Calu3 (cell line): Measurements from ENCODE around the gene SLC2A13. TPM values are rescaled to one million over a fixed set of nuclear protein-coding genes. Genes with fewer than 3 reads are reported as not detected.

ENCODE experiments used
- BruUV-seq: library from RNA; stranded (reverse); fragments of 400-500 nt; replicated peaks from 2 replicates; lab custom pipeline; 2021; lab: Mats Ljungman, UMichigan
- CTCF ChIA-PET: fragments of 300-600 bp; sonication (Branson Sonifier 250); formaldehyde crosslinking; loops from one replicate; lab custom pipeline; 2022; ENCODE audit warnings: antibody characterized with exemption; lab: Charles Lee
- DNase-seq: peaks from one replicate; pipeline ENCODE4 v3.0.0; 2022
- H3K27ac Mint-ChIP-seq: one replicate; pipeline ENCODE4 v1.8.0; 2022; ENCODE audit warnings: mixed read lengths; ENCODE audit not compliant: unreplicated experiment
- H3K27me3 Mint-ChIP-seq: one replicate; pipeline ENCODE4 v1.8.0; 2022; ENCODE audit warnings: mixed read lengths; ENCODE audit not compliant: unreplicated experiment
- H3K36me3 Mint-ChIP-seq: one replicate; pipeline ENCODE4 v1.8.0; 2022; ENCODE audit warnings: mild to moderate bottlenecking, moderate library complexity, mixed read lengths; ENCODE audit not compliant: insufficient read depth, unreplicated experiment
- H3K4me1 Mint-ChIP-seq: one replicate; pipeline ENCODE4 v1.8.0; 2022; ENCODE audit warnings: mild to moderate bottlenecking, low read depth, mixed read lengths; ENCODE audit not compliant: unreplicated experiment
- H3K4me3 Mint-ChIP-seq: one replicate; pipeline ENCODE4 v1.8.0; 2022; ENCODE audit warnings: mild to moderate bottlenecking, low read depth, moderate library complexity, mixed read lengths; ENCODE audit not compliant: unreplicated experiment
- H3K9me3 Mint-ChIP-seq: one replicate; pipeline ENCODE4 v1.8.0; 2022; ENCODE audit warnings: low read depth, mixed read lengths; ENCODE audit not compliant: unreplicated experiment
- intact Hi-C: fragments of 100-400 bp; cut with micrococcal nuclease; formaldehyde crosslinking; loops from one replicate; pipeline ENCODE4 v1.10.0; 2022; ENCODE audit not compliant: unreplicated experiment
- total RNA-seq: library from RNA; stranded (reverse); gene quantifications from 2 replicates; pipeline ENCODE4 v1.2.3, GENCODE V29; 2022
- TF ChIP-seq, protein P1 (sequence below): fragments of 200-600 bp; IDR thresholded peaks from one replicate; pipeline ENCODE4 v1.8.0; 2022; ENCODE audit warnings: antibody characterized with exemption; ENCODE audit not compliant: unreplicated experiment

Gene SLC2A13
- total RNA-seq, 1 experiment from 2014 or later: 9.4 TPM

DNA sequence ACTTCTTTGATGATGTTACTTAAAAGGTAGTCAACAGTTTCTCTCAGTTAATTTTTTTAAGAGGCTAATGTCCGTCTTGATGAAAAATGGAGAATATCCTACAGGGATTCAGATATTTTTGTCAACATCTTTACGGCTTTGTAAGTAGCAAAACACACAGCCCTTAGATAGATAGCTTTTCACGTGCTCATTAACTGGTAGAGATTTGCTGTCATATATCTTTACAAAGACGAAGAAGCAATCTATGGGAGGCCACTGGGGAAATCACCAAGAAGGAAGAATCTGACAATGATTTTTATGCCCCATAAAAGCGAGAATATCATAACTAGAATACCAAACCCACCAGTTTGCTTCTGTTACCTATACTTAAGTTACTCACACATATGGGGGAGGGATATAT is 121.2 kb downstream of the SLC2A13 start:
- DNase-seq: no peak

DNA sequence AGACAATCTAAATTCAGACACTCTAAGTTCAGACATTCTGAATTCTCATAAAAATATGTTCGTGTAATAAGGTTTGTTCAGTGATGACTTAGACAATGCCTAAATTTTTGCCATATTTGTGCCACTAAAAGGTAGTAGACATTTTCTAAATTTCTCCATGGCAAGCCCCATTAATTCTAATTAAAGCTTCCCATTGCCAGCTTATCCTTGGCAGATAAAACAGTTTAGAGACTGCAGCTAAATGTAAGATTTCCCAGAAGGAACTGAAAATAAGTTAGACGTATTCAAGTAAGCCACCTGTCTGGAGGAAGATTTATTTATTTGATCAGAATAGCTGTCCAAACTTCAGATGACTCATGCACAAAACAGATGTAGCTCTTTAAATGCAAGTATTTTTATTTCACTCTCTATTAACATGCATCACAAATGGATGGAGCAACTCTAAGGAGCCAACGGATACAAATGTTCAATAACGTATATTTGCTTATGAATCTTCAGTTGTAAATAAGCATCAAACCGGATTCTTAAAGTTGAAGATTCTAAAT is 130.4 kb downstream of the SLC2A13 start:
- Mint-ChIP-seq H3K4me3 (no peak overlapping the region), H3K4me1 (no peaks in the 10 kb centered on the region), H3K36me3 (no peaks in the 10 kb centered on the region), H3K27me3 (no peaks in the 10 kb centered on the region), H3K27ac (no peak overlapping the region), H3K9me3 (peaks cover 2% of the 10 kb centered on the region)
- DNase-seq: no peak
- CTCF ChIA-PET: no interaction called here
- no TSS peak for BruUV-seq
- intact Hi-C loops: no loop called here
- TF ChIP-seq, protein P1, sequence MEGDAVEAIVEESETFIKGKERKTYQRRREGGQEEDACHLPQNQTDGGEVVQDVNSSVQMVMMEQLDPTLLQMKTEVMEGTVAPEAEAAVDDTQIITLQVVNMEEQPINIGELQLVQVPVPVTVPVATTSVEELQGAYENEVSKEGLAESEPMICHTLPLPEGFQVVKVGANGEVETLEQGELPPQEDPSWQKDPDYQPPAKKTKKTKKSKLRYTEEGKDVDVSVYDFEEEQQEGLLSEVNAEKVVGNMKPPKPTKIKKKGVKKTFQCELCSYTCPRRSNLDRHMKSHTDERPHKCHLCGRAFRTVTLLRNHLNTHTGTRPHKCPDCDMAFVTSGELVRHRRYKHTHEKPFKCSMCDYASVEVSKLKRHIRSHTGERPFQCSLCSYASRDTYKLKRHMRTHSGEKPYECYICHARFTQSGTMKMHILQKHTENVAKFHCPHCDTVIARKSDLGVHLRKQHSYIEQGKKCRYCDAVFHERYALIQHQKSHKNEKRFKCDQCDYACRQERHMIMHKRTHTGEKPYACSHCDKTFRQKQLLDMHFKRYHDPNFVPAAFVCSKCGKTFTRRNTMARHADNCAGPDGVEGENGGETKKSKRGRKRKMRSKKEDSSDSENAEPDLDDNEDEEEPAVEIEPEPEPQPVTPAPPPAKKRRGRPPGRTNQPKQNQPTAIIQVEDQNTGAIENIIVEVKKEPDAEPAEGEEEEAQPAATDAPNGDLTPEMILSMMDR: no peak

More for the DNA sequence above, 121.2 kb downstream of the SLC2A13 start:
- intact Hi-C loops: no loop called here
- BruUV-seq: no TSS peak
- Mint-ChIP-seq H3K27ac (no peak overlapping the region), H3K4me3 (no peak overlapping the region), H3K27me3 (no peaks in the 10 kb centered on the region), H3K4me1 (no peaks in the 10 kb centered on the region), H3K36me3 (no peaks in the 10 kb centered on the region), H3K9me3 (no peaks in the 10 kb centered on the region)
- TF ChIP-seq, protein P1: no peak
- CTCF ChIA-PET: no interaction called here

DNA sequence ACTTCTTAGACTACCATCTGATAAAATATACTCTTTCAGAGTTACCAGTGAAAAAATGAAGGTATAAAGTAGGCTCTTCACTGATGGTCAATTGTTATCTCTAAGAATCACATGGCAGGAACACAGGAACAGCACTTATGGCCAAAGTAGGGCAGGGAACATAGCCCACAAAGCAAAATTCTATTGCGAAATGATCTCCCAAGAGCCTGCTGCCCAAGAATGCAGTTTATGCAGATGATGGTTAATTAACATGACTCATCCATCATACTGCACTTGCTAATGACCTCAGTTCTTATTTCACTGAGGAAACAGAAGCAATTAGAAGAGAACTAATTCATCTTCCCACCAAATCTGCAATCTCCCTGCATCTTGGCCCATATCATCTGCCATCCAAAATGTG is 133.8 kb downstream of the SLC2A13 start:
- TF ChIP-seq, protein P1: no peak
- H3K4me1 Mint-ChIP-seq: no peaks in the 10 kb centered on the region
- no peak overlapping the region for H3K27ac Mint-ChIP-seq
- DNase-seq: no peak
- intact Hi-C loops: no loop called here
- no peak overlapping the region for H3K4me3 Mint-ChIP-seq
- H3K36me3 Mint-ChIP-seq: no peaks in the 10 kb centered on the region
- BruUV-seq: no TSS peak
- peaks cover 4% of the 10 kb centered on the region for H3K9me3 Mint-ChIP-seq
- CTCF ChIA-PET: no interaction called here
- no peaks in the 10 kb centered on the region for H3K27me3 Mint-ChIP-seq

DNA sequence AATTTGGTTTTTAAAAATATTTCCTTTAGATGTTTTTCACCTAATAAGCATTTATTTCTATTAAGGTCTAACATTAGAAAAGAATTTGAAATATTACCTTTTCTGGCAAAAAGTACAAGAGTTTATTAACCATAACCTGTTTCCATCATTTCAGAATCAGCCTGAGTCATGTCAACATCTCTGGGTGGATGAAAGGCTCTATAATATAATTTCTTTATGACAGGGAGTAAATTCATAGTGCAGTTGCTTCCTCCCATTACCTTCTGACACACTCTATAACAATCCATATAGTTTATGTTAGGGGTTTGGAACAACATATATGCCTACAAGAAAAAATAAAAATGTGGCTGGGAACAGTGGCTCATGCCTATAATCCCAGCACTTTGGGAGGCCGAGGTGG is 134.5 kb downstream of the SLC2A13 start:
- Mint-ChIP-seq H3K27ac (no peak overlapping the region), H3K4me3 (no peak overlapping the region), H3K4me1 (no peaks in the 10 kb centered on the region), H3K27me3 (no peaks in the 10 kb centered on the region), H3K9me3 (peaks cover 4% of the 10 kb centered on the region), H3K36me3 (no peaks in the 10 kb centered on the region)
- intact Hi-C loops: no loop called here
- TF ChIP-seq, protein P1: no peak
- no peak for DNase-seq
- CTCF ChIA-PET: no interaction called here
- BruUV-seq: no TSS peak
